Right lobe of liver (tissue), 4 donors: Measurements from ENCODE around the gene ADAMTS16.

ENCODE experiments used
- CTCF ChIP-seq, 4 donors: fragments of 200-600 bp in 3 of 4; fragments of 450-650 bp in 1 of 4; IDR thresholded peaks; one replicate each; pipeline versions ENCODE4 v1.5.1 to v1.8.0; 2016 to 2022; ENCODE audit warnings: antibody characterized with exemption in 4 of 4, mild to moderate bottlenecking in 2 of 4
- POLR2A ChIP-seq: fragments of 450-650 bp; IDR thresholded peaks from one replicate; pipeline ENCODE4 v1.6.1; 2017; ENCODE audit warnings: antibody characterized with exemption, mild to moderate bottlenecking
- donor health status: DM: no; HTN: no; CAD: no.
- donor health status: DM: no; HTN: no; CAD: no.
- donor health status: DM: no; HTN: yes; CAD: no.

- TF ChIP-seq CTCF (IDR thresholded peaks at IDR 0.05), result no peak
- TF ChIP-seq POLR2A, result no peak
Measured at GRCh38 chr5:5202321-5202720, 62.2 kb downstream of the ADAMTS16 start.
